Calu3 (cell line): ENCODE results near the gene TMSB15C. TPM values are rescaled to one million over a fixed set of nuclear protein-coding genes. Genes with fewer than 3 reads are reported as not detected.
"Not testable (repeated sequence)": the region's sequence is repeated elsewhere in the genome, so short reads cannot be mapped to it uniquely, and the experiment has no call there.

Source experiments
- BruUV-seq: library from RNA; stranded (reverse); fragments of 400-500 nt; replicated peaks from 2 replicates; lab custom pipeline; 2021; lab: Mats Ljungman, UMichigan
- CTCF ChIA-PET: fragments of 300-600 bp; sonication (Branson Sonifier 250); formaldehyde crosslinking; loops from one replicate; lab custom pipeline; 2022; ENCODE audit warnings: antibody characterized with exemption; lab: Charles Lee
- DNase-seq: peaks from one replicate; pipeline ENCODE4 v3.0.0; 2022
- H3K27ac Mint-ChIP-seq: one replicate; pipeline ENCODE4 v1.8.0; 2022; ENCODE audit warnings: mixed read lengths; ENCODE audit not compliant: unreplicated experiment
- H3K27me3 Mint-ChIP-seq: one replicate; pipeline ENCODE4 v1.8.0; 2022; ENCODE audit warnings: mixed read lengths; ENCODE audit not compliant: unreplicated experiment
- H3K36me3 Mint-ChIP-seq: one replicate; pipeline ENCODE4 v1.8.0; 2022; ENCODE audit warnings: mild to moderate bottlenecking, moderate library complexity, mixed read lengths; ENCODE audit not compliant: insufficient read depth, unreplicated experiment
- H3K4me1 Mint-ChIP-seq: one replicate; pipeline ENCODE4 v1.8.0; 2022; ENCODE audit warnings: mild to moderate bottlenecking, low read depth, mixed read lengths; ENCODE audit not compliant: unreplicated experiment
- H3K4me3 Mint-ChIP-seq: one replicate; pipeline ENCODE4 v1.8.0; 2022; ENCODE audit warnings: mild to moderate bottlenecking, low read depth, moderate library complexity, mixed read lengths; ENCODE audit not compliant: unreplicated experiment
- H3K9me3 Mint-ChIP-seq: one replicate; pipeline ENCODE4 v1.8.0; 2022; ENCODE audit warnings: low read depth, mixed read lengths; ENCODE audit not compliant: unreplicated experiment
- CTCF ChIP-seq: fragments of 200-600 bp; IDR thresholded peaks from one replicate; pipeline ENCODE4 v1.8.0; 2022; ENCODE audit warnings: antibody characterized with exemption; ENCODE audit not compliant: unreplicated experiment
- intact Hi-C: fragments of 100-400 bp; cut with micrococcal nuclease; formaldehyde crosslinking; loops from one replicate; pipeline ENCODE4 v1.10.0; 2022; ENCODE audit not compliant: unreplicated experiment
- total RNA-seq: library from RNA; stranded (reverse); gene quantifications from 2 replicates; pipeline ENCODE4 v1.2.3, GENCODE V29; 2022

The TMSB15C gene
- total RNA-seq, 1 experiment from 2014 or later, result 4.7 TPM

- peak; percentile 69 for DNase-seq
Measured at GRCh38 chrX:104113222-104113965, 37.4 kb upstream of the TMSB15C start.

GRCh38 chrX:104112326-104112951 lies 36.4 kb upstream of the TMSB15C start, which contains the start of gene ZCCHC18:
Gene ZCCHC18 (plus strand): TSS chrX:104112523. CDS start chrX:104114112, 1,589 bp downstream.
- CTCF ChIA-PET, result interaction anchor here (0.7 to 1.3 kb wide), 4 partner anchors 15 to 281 kb away, joined by 3 to 14 read pairs (median 4); partner anchors contain the start of gene RAB9B
- Mint-ChIP-seq H3K36me3 (peaks cover 6% of the 10 kb centered on the region), H3K4me1 (no peaks in the 10 kb centered on the region), H3K4me3 (peak within 1 kb of the TSS; percentile 94), H3K27ac (no peak within 1 kb of the TSS), H3K27me3 (peaks cover 85% of the 10 kb centered on the region), H3K9me3 (no peaks in the 10 kb centered on the region)
- no TSS peak for BruUV-seq
- DNase-seq, result peak; percentile 30
- intact Hi-C loops, result loop anchor here (2.0 to 5.0 kb wide), 2 partner anchors 14 to 265 kb away; no protein-coding TSS in a partner anchor
- no peak for TF ChIP-seq CTCF

More at GRCh38 chrX:104113222-104113965, 37.4 kb upstream of the TMSB15C start:
- Mint-ChIP-seq H3K27ac (no peak overlapping the region), H3K4me3 (peak overlapping the region; percentile 94), H3K36me3 (peaks cover 6% of the 10 kb centered on the region), H3K9me3 (no peaks in the 10 kb centered on the region), H3K4me1 (no peaks in the 10 kb centered on the region), H3K27me3 (peaks cover 84% of the 10 kb centered on the region)
- BruUV-seq, result no TSS peak
- intact Hi-C loops, result loop anchor here (2.0 to 5.0 kb wide), 2 partner anchors 15 to 266 kb away; no protein-coding TSS in a partner anchor
- CTCF ChIA-PET, result interaction anchor here (0.9 to 1.3 kb wide), 3 partner anchors 14 to 282 kb away, joined by 3 to 14 read pairs (median 4); partner anchors contain the start of gene RAB9B
- no peak for TF ChIP-seq CTCF

- H3K27ac Mint-ChIP-seq, BruUV-seq, H3K36me3 Mint-ChIP-seq, DNase-seq, H3K4me3 Mint-ChIP-seq, H3K4me1 Mint-ChIP-seq, H3K9me3 Mint-ChIP-seq: not testable (repeated sequence)
- peaks cover 88% of the 10 kb centered on the region for H3K27me3 Mint-ChIP-seq
- intact Hi-C loops, result loop anchor here (5.0 kb wide), 1 partner anchor 263 kb away; no protein-coding TSS in a partner anchor
- CTCF ChIA-PET, result interaction anchor here (0.7 kb wide), 1 partner anchor 782 kb away, joined by 3 read pairs; no protein-coding TSS in a partner anchor
Measured at GRCh38 chrX:104110491-104111240, 34.6 kb upstream of the TMSB15C start.

- no peak overlapping the region for H3K27ac Mint-ChIP-seq
- no peak overlapping the region for H3K4me3 Mint-ChIP-seq
- peaks cover 6% of the 10 kb centered on the region for H3K36me3 Mint-ChIP-seq
- CTCF ChIA-PET, result no interaction called here
- H3K4me1 Mint-ChIP-seq, result no peaks in the 10 kb centered on the region
- no peaks in the 10 kb centered on the region for H3K9me3 Mint-ChIP-seq
- intact Hi-C loops, result no loop called here
- no TSS peak for BruUV-seq
- no peak for DNase-seq
- TF ChIP-seq CTCF, result no peak
- peaks cover 92% of the 10 kb centered on the region for H3K27me3 Mint-ChIP-seq
Measured at GRCh38 chrX:104108955-104109354, 32.9 kb upstream of the TMSB15C start.
